NCI-H2227 (cell line): ENCODE results near the gene MGAT3.

Experiments
- DNase-seq: peaks from one replicate; lab custom pipeline; 2025; ENCODE audit not compliant: unreplicated experiment; lab: John Stamatoyannopoulos, UW

MGAT3 gene

DNA sequence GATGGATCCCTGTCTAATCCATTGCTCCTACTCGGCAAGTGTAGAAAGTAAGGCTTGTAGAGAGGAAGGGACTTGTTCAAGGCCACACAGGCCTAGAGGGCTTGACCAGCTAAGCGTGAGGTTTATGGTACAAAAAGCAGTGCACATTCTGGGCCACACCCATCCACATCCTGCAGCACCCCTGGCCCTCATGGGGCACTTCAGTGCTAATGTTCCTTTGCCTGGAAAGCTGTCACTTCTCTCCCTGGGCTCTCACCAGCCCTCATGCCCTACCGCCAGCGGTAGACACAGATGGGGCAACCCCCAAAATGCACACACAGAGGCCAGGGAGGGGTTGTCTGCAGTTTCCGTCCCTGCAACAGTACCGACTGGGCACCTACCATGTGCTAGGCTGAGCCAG lies 7.1 kb upstream of the MGAT3 start:
- no peak for DNase-seq

DNA sequence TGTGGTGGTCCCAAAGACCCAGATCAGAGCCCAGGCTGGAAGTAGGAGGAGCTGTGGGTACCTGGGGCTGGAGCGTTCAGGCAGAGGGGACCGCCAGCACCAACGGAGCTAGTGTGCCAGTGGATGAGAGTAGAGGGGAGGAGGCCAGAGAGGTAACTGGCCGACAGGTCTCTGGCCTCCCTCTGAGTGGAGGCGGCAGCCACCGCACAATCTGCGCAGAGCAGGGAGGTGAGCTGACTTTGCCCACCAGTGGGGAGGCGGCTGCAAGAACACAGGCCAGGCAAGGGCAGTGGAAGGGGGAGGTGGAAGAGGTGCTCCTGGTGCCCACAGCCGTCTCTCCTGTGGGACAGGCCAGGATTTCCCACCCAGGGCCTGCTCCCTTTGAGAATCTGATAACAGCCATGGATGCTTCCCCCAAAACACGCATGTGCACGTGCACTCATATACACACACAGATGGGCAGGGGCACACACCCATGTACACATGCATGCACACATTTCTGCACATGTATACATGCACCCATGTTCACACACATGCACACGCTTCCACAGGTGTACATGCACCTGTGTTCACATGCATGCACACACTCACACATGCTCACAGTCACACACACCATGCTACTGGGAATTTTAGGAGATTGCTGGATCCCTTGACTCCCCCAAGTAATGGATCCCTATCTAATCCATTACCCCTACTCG lies 6.4 kb upstream of the MGAT3 start:
- no peak for DNase-seq

DNA sequence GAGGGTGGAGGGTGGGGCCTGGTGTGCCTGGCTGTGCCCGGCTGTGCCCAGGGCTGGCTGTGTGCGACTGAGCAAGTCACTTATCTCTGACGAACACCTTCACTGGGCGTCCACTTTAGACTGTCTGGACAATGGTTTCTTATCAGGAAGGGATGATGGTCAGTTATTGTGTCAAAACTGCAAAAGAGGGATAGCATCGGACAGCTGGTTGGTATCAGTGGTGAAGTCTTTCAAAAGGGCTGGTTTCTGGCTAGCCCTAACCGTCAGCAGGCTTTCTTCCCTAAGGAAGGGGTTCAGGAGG lies 4.1 kb upstream of the MGAT3 start:
- DNase-seq: no peak

DNA sequence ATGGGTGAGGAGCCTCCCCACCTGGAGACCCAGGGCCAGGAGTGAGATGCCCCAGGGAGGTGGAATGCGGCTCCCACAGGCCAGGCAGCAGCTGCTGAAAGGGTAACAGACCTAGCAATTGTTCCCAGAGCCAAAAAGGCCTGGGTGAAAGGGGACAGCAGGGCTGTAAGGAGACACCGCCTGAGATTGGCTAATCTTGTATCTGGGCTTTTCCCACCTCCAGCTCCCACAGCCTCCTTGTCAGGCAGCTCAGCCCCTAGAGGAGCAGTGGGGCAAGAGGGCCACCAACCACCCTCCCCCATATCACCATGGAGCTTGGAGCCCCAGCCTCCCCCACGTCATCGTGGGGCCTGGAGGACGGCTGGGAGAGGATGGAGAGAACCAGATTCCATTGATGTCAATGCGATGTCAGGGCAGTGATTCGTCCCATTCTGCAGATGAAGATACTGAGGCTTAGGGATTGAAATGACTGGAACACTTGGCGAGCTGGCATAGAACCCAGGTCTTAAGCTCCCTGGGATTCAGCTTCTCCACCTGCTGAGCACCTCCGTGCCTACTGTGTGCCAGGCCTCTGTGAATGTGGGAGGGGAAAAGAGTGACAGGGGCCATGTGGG lies 2.9 kb upstream of the MGAT3 start:
- DNase-seq: no peak

DNA sequence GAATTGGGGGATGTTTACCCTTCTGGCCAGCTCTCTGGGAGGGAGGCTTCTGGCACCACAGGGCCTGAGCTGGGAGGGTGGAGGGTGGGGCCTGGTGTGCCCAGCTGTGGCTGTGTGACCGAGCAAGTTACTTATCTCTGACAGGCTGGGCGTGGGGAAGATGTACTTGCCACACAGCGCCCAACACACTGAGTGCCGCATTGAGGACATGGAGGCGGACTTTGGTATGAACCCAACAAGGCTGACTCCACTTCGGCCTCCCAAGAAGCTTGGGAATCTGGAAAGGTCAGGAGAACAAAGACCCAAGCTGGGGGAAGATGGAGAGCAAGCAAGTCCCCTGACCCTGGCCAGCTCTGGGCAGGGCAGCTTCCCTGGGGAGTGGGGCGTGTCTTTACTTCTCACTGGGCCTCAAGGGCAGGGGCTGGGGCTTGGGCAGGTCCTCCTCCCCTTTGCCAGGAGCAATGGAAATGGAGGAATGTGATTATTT lies 2.4 kb upstream of the MGAT3 start:
- DNase-seq: no peak

DNA sequence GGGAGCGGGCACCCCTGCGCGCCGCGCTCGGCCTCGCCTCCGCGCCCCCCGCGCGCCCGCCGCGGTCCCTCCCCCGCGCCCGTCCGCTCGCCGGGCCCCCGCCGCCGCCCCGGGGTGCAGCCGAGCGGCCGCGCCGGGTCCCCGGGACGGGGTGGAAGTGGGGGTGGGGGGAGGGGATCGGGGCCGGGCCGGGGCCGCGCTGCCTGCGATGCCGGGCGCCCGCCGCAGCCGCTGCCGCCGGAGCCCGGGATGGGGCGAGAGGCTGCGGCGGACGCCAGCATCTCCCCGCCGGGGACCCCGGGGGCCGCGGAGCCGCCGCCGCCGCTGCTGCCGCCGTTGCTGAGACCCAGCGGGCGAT lies 365 bp downstream of the MGAT3 start:
- no peak for DNase-seq

DNA sequence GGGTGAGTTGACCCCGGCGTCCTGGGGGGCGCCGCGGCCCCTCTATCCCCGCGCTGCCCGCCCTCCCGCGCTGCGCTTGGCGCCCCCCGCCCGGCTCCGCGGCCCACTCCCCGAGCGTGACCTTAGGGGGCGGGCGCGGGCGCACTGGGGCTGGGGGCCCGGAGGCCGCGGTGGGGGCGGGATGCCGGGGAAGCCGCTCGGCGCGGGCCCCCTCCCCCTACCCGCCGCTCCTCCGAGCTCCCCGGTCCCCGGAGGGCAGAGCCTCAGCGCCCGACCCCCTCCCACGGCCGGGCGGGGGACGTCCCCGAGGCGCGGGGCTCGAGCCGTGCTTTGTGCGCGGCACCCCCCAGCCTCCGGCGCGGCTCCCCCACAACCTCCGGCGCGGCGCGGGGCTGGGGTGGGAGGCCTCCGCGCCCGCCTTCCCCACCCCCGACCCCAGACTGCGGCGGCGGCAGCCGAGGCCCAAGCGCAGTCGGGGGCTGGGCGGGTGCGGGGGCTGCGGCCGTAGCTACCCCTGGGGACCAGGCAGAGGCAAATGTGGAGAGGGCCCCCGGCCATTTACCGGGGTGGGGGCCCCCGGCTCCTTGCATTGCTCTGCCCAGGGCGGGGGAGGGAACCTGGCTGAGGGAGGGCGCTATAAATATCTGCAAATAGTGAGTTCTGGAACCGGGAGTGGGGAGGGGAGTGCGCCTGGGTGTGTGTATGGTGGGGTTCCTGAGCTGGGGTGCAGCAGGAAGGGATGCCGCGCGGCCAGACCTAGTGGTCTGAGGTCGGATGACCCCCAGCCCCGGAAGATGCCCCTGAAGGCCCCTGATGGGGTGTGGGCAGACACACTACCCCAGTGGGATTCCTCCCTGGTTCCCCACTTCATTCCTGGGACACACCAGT lies 988 bp downstream of the MGAT3 start:
- no peak for DNase-seq

DNA sequence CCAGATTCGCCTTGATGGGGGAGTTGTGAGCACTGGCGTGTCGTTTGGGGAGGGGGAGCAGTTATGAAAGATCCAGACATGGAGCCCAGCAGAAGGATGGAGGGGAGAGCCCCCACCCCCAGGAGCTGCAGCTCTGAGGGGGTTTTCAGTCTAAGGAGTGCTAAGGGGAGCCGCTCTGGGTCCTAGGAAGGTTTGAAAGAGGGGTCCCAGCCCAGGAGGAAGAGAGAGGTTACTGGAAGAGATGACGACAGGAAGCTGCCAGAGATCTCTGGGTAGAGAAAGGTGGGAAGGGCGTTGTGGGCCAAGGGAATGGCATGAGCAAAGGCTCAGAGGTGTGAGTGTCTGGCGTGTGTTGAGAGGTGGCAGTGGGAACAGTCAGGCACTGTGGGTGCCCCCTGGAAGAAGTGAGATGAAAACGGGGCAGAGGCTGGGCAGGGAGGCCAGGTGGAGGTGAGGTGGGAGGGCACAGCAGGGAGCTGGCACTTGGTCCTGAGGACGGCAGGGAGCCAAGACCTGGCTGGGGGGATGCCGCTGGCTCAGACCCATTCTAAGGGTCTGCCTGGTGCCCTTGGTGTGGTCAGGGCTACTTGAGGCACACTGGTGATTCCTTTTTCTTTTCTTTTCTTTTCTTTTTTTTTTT lies 1.8 kb downstream of the MGAT3 start:
- no peak for DNase-seq

DNA sequence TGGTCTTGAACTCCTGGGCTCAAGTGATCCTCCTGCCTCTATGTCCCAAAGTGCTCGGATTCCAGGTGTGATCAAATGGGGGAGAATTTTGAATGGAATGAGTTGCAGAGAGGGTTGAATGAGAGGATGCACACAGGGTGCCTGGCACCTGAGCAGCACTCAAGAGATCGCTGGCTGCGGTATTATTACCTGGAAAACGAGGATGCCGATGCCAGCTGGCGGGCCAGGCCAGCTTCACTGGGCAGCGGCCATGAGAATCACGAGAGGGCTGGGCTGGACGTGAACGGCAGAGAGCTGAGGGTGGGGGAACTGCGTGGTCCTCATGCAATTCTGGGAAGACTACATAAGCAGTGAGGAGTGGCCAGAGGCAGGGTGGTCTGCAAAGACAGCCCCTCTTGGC lies 2.9 kb downstream of the MGAT3 start:
- no peak for DNase-seq

DNA sequence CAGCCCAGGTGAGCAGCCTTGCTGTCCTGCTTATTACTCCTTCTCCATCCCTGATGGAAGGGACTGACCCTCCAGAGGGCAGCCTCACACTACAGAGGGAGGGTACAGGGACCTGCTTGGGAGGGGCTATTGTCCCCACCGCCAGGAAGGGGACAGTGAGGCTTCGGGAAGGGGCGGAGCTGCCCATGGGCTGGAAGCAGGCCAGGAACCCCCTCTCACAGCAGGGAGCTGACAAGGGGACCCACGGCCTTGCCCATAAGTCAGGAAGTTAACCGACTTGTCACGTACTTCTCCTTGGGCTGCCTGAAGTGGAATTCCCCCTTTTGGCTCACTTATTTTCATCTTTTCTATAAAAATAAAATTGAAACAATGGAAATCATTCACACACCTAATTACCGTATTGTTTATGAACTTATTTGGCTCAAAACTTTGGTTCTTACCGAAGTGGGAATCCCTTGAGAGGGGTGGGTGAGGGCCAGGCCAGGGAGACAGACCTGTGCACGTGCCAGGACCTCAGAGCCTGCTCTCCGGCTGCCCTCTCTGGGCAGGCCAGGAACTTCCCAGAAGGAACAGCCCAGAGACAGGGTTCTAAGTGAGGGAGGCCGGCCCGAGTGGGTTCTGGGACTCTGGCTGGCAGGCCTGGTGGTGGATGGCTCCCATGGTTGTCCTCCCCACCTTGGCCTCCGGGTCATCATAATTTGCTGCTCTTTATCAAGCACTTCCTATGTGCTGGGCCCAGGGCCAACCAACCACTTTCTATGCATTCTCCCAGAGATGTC lies 5.8 kb downstream of the MGAT3 start:
- no peak for DNase-seq

DNA sequence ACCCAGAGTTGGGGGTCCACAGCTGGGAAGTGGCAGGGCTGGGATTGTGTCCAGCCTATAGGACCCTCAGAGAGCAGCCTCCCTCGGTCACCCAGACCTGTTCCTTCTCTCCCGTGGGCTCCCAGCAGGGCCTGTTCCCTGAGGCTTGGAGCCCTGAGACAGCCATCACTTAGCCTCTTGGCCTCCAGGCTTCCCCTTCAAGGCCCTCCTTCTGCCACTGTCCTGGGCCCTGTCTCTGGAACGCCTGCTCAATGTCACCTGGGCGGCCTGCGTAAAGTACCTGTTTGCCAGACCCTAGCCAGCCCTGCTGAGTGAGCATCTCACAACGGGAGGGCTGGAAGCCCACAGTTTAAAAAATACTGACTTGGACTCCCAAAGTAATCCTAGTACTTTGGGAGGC lies 6.5 kb downstream of the MGAT3 start:
- no peak for DNase-seq

DNA sequence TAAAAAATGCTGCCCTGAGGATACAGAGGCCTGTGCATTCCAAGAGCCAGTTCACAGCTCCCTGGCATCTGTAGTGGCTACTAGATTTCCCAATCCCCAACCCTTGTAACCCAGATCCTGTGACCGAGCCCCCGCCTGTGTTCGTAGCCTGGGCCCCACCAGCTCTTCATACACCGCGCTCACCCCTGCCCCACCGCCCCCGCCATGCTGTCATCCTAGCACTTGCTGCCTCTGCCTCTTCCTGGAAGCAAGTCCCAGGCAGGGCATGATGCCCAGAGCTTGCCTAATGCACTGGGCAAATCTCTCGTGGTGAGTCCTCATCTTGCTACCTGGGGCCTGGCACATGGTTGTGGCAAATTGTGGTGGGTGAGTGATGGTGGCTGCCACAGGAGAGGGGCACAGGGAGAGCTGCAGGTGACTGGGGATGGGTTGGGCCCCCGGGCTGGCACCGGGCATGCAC lies 7.1 kb downstream of the MGAT3 start:
- no peak for DNase-seq

DNA sequence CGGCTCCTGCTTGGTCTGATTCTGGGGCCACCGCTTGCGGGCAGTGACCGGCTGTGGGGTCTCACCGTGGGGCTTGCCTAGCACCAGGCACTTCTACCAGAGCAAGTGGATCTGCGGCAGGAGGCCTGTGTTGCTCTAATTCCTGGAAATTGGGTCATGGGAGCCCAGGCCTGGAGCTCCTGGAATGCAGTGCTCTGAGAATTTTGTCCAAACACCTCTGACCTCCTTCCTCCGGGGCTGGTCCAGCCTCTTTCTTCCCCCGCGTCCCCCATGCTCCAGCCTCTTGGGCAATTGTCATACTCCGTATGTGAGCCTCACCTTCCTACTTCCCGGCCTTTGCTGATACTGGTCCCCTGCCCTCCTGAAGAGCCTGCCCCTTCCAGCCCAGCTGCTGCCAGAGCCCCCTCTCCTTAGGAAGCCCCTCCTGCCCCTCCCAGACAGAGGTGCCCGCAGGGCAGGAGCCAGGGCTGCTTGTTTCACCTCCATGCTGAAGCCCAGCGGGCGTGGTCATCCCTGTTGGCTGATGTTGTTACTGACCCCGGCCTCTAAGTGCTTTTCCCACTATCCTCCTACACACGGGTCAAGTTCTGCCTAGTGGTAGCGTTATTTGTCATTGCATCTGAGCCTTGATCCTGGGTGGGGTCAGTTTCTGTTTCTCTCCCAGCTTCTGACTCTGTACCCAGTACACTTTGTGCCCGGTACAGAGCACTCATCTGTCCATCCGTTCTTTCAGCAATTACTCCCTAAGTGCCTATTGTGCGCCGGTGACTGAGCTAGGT lies 9.6 kb downstream of the MGAT3 start:
- no peak for DNase-seq

DNA sequence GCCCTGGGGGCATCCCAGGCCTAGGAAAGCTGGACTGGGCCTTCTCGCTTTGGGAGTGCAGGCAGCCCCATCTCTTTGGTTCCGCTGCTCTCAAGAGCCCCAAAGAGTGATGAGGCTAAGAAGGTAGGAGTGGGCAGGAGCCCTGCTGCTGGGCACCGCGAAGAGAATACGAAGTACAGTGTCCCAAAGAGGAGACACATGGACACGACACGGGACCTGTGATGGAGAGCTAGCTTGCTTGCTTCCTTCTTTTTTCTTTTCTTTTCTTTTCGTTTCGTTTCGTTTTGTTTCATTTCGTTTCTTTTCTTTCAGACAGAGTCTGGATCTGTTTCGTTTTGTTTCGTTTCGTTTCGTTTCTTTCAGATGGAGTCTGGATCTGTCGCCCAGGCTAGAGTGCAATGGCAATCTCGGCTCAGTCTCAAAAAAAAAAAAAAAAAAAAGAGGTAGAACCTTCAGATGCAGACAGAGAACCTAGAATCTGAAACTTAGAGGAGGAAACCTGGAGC lies 10.6 kb downstream of the MGAT3 start:
- no peak for DNase-seq

DNA sequence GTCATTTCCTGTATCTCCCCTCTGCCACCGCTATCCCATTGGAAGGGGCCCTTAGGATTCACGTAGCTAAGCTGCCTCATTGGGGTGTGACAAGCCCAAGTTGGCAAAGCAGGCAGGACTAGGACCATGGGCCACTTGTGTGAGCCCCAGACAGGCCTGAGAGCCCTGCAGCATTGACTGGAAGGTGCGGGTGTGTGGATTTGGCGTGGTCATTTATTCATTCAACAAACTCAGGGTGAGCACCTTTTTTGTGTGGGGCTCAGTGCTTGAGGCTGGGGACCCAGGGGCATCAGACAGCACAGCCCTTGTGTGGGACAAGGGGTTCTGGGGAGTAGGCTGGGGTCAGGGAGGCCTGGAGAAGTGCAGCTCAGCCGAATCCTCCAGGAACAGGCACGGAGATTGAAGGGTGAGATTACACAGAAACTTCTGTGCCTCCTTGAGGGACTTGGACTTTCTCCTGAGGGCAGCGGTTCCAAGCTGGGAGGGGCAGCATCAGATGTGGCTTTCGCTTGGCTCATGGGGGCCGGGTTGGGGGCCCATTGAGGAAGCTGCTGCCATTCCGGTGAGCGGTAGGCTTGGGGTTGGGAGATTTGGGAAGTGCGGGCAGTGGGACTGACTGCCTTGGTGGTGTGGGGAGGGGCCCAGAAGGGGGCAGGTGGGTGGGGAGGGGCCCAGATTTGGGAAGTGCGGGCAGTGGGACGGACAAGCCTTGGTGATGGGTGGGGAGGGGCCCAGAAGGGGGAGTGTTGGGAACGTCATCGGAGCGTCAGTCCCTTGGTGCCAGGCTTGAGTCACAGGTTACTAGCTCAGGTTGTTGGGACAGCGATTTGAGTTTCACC lies 11.9 kb downstream of the MGAT3 start:
- no peak for DNase-seq

DNA sequence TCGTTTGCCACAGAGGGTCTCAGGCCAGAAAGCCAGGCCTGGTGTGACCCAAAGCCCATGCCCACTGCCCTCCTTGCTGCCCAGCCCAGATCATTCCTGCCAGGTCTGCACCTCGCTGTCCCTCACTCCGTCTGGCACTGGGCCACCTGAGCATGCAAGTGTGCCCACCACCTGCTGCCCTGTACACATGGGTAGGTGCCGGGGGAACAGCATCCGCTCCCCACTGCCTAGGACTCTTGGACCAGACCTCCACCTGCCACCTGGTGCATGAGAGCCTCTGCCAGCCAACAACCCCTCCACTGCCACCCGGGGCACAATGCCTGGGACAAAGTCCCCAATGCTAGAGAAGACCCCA lies 12.5 kb downstream of the MGAT3 start:
- DNase-seq: no peak

DNA sequence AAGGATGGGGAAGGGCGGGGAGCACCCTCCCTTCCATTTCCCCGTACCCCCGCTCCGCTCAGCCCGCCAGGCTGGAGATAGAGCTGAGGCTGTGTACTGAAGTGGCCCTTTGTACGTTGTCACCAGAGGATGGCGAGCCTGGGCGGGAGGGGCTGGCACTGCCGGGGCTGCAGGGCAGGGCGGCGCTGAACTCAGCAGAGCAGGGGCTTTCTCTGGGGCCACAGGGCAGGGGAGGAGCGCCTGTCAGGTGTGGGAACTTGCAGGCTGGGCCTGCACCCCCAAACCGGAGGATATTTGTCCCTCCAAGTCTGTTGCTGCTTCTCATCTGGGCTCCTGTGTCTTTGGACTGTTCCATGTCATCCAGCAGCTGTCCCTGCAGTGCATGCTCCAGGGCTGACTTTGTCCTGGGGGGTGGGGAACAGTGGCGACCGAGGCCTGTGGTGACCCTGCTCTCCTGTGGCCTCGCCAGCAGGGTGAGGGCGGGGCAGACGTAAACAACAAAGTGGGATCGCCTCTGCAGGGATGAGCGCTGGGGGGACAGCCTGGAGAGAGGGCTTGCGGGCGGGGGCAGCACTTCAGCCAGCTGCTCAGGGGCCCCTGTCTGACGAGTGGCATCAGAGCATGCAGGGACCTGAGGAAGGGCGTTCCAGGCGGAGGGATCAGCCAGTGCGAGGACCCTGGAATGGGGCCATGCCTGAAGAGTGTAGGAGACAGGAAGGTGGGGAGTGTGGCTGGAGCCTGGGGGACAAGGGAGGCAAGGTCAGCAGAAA lies 13.1 kb downstream of the MGAT3 start:
- no peak for DNase-seq
